Neural cell (in vitro differentiated cells): Measurements from ENCODE around the gene ERGIC2. TPM values are rescaled to one million over a fixed set of nuclear protein-coding genes. Genes with fewer than 3 reads are reported as not detected.

Experiments
- H2AFZ ChIP-seq: fragments of 200-600, 300-800 bp; sonication (generic), shearing (Covaris generic); 2 replicates; pipeline ENCODE4 v1.6.0; 2014; ENCODE audit warnings: low read depth, mild to moderate bottlenecking, antibody characterized with exemption, low read length, moderate library complexity
- H3F3A ChIP-seq: fragments of 200-600 bp; shearing (Covaris generic); 2 replicates; pipeline ENCODE4 v1.6.1; 2016; ENCODE audit warnings: mild to moderate bottlenecking, moderate library complexity, mixed read lengths, antibody characterized with exemption, low read length; ENCODE audit not compliant: insufficient read depth, poor library complexity, severe bottlenecking
- H3K27ac ChIP-seq: fragments of 200-600, 300-800 bp; sonication (generic), shearing (Covaris generic); 2 replicates; pipeline ENCODE4 v1.5.1; 2014; ENCODE audit warnings: mild to moderate bottlenecking, low read length, moderate library complexity
- H3K27me3 ChIP-seq: fragments of 300-800, 200-600 bp; sonication (generic), shearing (Covaris generic); 2 replicates; pipeline ENCODE4 v1.6.0; 2014; ENCODE audit warnings: mild to moderate bottlenecking, low read depth, low read length, moderate library complexity; ENCODE audit not compliant: insufficient read depth
- H3K36me3 ChIP-seq: fragments of 300-800, 200-600 bp; sonication (generic), shearing (Covaris generic); 2 replicates; pipeline ENCODE4 v1.5.1; 2014; ENCODE audit warnings: mild to moderate bottlenecking, antibody characterized with exemption, low read length, moderate library complexity; ENCODE audit not compliant: insufficient read depth
- H3K4me2 ChIP-seq: fragments of 300-800, 200-600 bp; sonication (generic), shearing (Covaris generic); 2 replicates; pipeline ENCODE4 v1.6.0; 2014; ENCODE audit warnings: mild to moderate bottlenecking, low read length
- H3K4me3 ChIP-seq: fragments of 300-800, 200-600 bp; sonication (generic), shearing (Covaris generic); 2 replicates; pipeline ENCODE4 v1.5.1; 2014; ENCODE audit warnings: mild to moderate bottlenecking, low read length, moderate library complexity
- H3K79me2 ChIP-seq: fragments of 200-600 bp; shearing (Covaris generic); replicated peaks from 2 replicates; pipeline ENCODE4 v1.6.0; 2014; ENCODE audit warnings: mild to moderate bottlenecking, low read length, moderate library complexity; ENCODE audit not compliant: insufficient read depth
- H3K9ac ChIP-seq: fragments of 300-800, 200-600 bp; sonication (generic), shearing (Covaris generic); 2 replicates; pipeline ENCODE4 v1.6.1; 2016; ENCODE audit warnings: mild to moderate bottlenecking, low read length, mixed read lengths
- H3K9me2 ChIP-seq: fragments of 200-600 bp; shearing (Covaris generic); 2 replicates; pipeline ENCODE4 v1.6.1; 2016; ENCODE audit warnings: mild to moderate bottlenecking, low read length, mixed read lengths; ENCODE audit not compliant: insufficient read depth
- H3K9me3 ChIP-seq: fragments of 200-600, 300-800 bp; sonication (generic), shearing (Covaris generic); 2 replicates; pipeline ENCODE4 v1.6.1; 2016; ENCODE audit warnings: mild to moderate bottlenecking, mixed run types, low read length, moderate library complexity, mixed read lengths
- H4K20me1 ChIP-seq: fragments of 200-600 bp; shearing (Covaris generic); 2 replicates; pipeline ENCODE4 v1.6.1; 2016; ENCODE audit warnings: mild to moderate bottlenecking, mixed run types; ENCODE audit not compliant: insufficient read depth
- EP300 ChIP-seq: fragments of 450-650 bp; conservative IDR thresholded peaks from 2 replicates; pipeline ENCODE4 v1.6.1; 2014; ENCODE audit warnings: antibody characterized with exemption, mild to moderate bottlenecking, moderate library complexity; ENCODE audit not compliant: poor library complexity, severe bottlenecking
- EZH2 ChIP-seq: fragments of 200-600, 300-800 bp; shearing (Covaris generic), sonication (generic); IDR thresholded peaks from 2 replicates; pipeline ENCODE4 v1.6.1; 2014; ENCODE audit warnings: antibody characterized with exemption, low read length, borderline replicate concordance, mild to moderate bottlenecking; ENCODE audit not compliant: insufficient read depth, poor library complexity, severe bottlenecking
- MXI1 ChIP-seq: fragments of 450-650 bp; conservative IDR thresholded peaks from 2 replicates; pipeline ENCODE4 v1.6.1; 2014; ENCODE audit warnings: antibody characterized with exemption, mild to moderate bottlenecking; ENCODE audit not compliant: poor library complexity, severe bottlenecking
- POLR2AphosphoS5 ChIP-seq: IDR thresholded peaks from 2 replicates; pipeline ENCODE4 v1.6.1; 2012
- RAD21 ChIP-seq: fragments of 450-650 bp; conservative IDR thresholded peaks from 2 replicates; pipeline ENCODE4 v1.6.1; 2014; ENCODE audit warnings: antibody characterized with exemption, mild to moderate bottlenecking, moderate library complexity
- SMC3 ChIP-seq: fragments of 450-650 bp; conservative IDR thresholded peaks from 2 replicates; pipeline ENCODE4 v1.6.1; 2014; ENCODE audit warnings: antibody characterized with exemption, mild to moderate bottlenecking, moderate library complexity; ENCODE audit not compliant: poor library complexity
- TAF1 ChIP-seq: IDR thresholded peaks from 2 replicates; pipeline ENCODE4 v1.6.1; 2012; ENCODE audit warnings: low read depth
- polyA plus RNA-seq: library from polyadenylated mRNA; depleted of rRNA; stranded (reverse); fragments of >200 nt; gene quantifications from 2 replicates; pipeline ENCODE4 v1.2.3, GENCODE V29; 2014
- TF ChIP-seq, protein P1 (sequence below): fragments of 450-650 bp; IDR thresholded peaks from 2 replicates; pipeline ENCODE4 v1.5.1; 2014; ENCODE audit warnings: antibody characterized with exemption, mild to moderate bottlenecking, moderate library complexity; ENCODE audit not compliant: poor library complexity, severe bottlenecking
- TF ChIP-seq, protein P2 (sequence below): IDR thresholded peaks from 2 replicates; pipeline ENCODE4 v1.6.1; 2012; ENCODE audit warnings: borderline replicate concordance

ERGIC2 gene
- polyA plus RNA-seq, 1 donor from 2014 or later = 106 TPM

DNA sequence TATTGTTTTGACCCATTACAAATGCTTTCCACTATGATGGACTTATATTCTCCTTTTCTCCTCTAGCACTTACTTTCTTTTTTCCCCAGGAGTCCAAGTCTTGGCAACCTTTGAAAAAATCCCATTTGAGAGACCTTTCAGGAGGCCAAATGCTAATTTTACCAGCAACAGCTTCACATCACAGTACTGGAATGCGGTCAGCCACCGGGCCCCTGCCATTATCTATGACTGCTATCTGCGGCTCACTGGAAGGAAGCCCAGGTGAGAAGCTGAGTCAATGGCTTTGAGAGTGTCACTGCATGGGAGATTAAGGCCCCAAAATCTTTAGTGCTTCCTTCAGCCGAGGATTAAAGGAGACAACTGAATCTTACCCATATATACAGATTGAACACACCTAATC lies 64.2 kb downstream of the ERGIC2 start:
- H3K4me3 ChIP-seq = no peak overlapping the region
- H2AFZ ChIP-seq = no peak overlapping the region
- H3K27ac ChIP-seq = peak overlapping the region; percentile 73
- H3K79me2 ChIP-seq = no peaks in the 10 kb centered on the region
- no peak overlapping the region for H3K9ac ChIP-seq
- H3K9me3 ChIP-seq = no peaks in the 10 kb centered on the region
- TF ChIP-seq TAF1 = no peak
- TF ChIP-seq, protein P1, sequence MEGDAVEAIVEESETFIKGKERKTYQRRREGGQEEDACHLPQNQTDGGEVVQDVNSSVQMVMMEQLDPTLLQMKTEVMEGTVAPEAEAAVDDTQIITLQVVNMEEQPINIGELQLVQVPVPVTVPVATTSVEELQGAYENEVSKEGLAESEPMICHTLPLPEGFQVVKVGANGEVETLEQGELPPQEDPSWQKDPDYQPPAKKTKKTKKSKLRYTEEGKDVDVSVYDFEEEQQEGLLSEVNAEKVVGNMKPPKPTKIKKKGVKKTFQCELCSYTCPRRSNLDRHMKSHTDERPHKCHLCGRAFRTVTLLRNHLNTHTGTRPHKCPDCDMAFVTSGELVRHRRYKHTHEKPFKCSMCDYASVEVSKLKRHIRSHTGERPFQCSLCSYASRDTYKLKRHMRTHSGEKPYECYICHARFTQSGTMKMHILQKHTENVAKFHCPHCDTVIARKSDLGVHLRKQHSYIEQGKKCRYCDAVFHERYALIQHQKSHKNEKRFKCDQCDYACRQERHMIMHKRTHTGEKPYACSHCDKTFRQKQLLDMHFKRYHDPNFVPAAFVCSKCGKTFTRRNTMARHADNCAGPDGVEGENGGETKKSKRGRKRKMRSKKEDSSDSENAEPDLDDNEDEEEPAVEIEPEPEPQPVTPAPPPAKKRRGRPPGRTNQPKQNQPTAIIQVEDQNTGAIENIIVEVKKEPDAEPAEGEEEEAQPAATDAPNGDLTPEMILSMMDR = no peak
- TF ChIP-seq MXI1 = no peak
- TF ChIP-seq RAD21 = no peak
- no peak for TF ChIP-seq EZH2
- H4K20me1 ChIP-seq = no peaks in the 10 kb centered on the region
- H3F3A ChIP-seq = peaks cover 6% of the 10 kb centered on the region
- no peak overlapping the region for H3K4me2 ChIP-seq
- no peaks in the 10 kb centered on the region for H3K9me2 ChIP-seq
- H3K36me3 ChIP-seq = no peaks in the 10 kb centered on the region
- no peaks in the 10 kb centered on the region for H3K27me3 ChIP-seq

DNA sequence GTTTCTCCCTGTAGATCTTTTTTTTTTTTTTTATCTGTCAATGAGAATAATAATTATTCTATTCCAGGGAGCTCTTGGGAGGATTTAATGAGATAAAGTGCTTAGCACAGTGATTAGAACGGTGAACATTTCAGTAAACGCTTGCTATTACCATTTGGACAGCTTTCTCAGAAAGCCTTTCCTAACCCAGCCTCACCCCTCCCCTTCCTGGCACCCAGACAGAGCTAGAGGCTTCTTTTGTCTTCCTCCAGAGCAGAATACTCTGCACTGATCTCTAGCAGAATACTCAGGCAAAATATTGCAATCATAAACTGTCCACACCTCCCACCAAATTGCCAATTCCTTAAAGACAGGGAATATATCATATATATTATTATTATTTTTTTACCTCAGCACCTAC lies 66.6 kb downstream of the ERGIC2 start:
- Histone ChIP-seq H3K4me2 (no peak overlapping the region), H2AFZ (no peak overlapping the region)

More for the DNA sequence above, 66.6 kb downstream of the ERGIC2 start:
- Histone ChIP-seq H3K36me3 (no peaks in the 10 kb centered on the region), H3K27me3 (no peaks in the 10 kb centered on the region), H3K9me3 (no peaks in the 10 kb centered on the region), H3F3A (peaks cover 6% of the 10 kb centered on the region), H3K79me2 (no peaks in the 10 kb centered on the region), H3K9me2 (no peaks in the 10 kb centered on the region), H3K9ac (no peak overlapping the region), H3K27ac (no peak overlapping the region), H3K4me3 (no peak overlapping the region), H4K20me1 (no peaks in the 10 kb centered on the region)
- TF ChIP-seq RAD21 = no peak
- TF ChIP-seq EP300 = no peak
- TF ChIP-seq, protein P1 = no peak
- no peak for TF ChIP-seq SMC3
- TF ChIP-seq MXI1 = no peak
- TF ChIP-seq POLR2AphosphoS5 = no peak
- no peak for TF ChIP-seq TAF1
- TF ChIP-seq EZH2 = no peak
- TF ChIP-seq, protein P2, sequence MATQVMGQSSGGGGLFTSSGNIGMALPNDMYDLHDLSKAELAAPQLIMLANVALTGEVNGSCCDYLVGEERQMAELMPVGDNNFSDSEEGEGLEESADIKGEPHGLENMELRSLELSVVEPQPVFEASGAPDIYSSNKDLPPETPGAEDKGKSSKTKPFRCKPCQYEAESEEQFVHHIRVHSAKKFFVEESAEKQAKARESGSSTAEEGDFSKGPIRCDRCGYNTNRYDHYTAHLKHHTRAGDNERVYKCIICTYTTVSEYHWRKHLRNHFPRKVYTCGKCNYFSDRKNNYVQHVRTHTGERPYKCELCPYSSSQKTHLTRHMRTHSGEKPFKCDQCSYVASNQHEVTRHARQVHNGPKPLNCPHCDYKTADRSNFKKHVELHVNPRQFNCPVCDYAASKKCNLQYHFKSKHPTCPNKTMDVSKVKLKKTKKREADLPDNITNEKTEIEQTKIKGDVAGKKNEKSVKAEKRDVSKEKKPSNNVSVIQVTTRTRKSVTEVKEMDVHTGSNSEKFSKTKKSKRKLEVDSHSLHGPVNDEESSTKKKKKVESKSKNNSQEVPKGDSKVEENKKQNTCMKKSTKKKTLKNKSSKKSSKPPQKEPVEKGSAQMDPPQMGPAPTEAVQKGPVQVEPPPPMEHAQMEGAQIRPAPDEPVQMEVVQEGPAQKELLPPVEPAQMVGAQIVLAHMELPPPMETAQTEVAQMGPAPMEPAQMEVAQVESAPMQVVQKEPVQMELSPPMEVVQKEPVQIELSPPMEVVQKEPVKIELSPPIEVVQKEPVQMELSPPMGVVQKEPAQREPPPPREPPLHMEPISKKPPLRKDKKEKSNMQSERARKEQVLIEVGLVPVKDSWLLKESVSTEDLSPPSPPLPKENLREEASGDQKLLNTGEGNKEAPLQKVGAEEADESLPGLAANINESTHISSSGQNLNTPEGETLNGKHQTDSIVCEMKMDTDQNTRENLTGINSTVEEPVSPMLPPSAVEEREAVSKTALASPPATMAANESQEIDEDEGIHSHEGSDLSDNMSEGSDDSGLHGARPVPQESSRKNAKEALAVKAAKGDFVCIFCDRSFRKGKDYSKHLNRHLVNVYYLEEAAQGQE = no peak
